ENCODE measurements around the gene MAN1C1. TPM values are rescaled to one million over a fixed set of nuclear protein-coding genes. Genes with fewer than 3 reads are reported as not detected.

Gene MAN1C1
- total and polyA plus RNA-seq, 9 of the 15 experiments (the other 6 are each of a cell fraction or from before 2014, with no cell fraction given), result 0.04 to 0.44 (median 0.10) TPM; not detected in 3

GRCh38 chr1:25819491-25820246 lies 203.1 kb downstream of the MAN1C1 start, which contains the start of gene MTFR1L (continued):
- TF ChIP-seq, protein P1, sequence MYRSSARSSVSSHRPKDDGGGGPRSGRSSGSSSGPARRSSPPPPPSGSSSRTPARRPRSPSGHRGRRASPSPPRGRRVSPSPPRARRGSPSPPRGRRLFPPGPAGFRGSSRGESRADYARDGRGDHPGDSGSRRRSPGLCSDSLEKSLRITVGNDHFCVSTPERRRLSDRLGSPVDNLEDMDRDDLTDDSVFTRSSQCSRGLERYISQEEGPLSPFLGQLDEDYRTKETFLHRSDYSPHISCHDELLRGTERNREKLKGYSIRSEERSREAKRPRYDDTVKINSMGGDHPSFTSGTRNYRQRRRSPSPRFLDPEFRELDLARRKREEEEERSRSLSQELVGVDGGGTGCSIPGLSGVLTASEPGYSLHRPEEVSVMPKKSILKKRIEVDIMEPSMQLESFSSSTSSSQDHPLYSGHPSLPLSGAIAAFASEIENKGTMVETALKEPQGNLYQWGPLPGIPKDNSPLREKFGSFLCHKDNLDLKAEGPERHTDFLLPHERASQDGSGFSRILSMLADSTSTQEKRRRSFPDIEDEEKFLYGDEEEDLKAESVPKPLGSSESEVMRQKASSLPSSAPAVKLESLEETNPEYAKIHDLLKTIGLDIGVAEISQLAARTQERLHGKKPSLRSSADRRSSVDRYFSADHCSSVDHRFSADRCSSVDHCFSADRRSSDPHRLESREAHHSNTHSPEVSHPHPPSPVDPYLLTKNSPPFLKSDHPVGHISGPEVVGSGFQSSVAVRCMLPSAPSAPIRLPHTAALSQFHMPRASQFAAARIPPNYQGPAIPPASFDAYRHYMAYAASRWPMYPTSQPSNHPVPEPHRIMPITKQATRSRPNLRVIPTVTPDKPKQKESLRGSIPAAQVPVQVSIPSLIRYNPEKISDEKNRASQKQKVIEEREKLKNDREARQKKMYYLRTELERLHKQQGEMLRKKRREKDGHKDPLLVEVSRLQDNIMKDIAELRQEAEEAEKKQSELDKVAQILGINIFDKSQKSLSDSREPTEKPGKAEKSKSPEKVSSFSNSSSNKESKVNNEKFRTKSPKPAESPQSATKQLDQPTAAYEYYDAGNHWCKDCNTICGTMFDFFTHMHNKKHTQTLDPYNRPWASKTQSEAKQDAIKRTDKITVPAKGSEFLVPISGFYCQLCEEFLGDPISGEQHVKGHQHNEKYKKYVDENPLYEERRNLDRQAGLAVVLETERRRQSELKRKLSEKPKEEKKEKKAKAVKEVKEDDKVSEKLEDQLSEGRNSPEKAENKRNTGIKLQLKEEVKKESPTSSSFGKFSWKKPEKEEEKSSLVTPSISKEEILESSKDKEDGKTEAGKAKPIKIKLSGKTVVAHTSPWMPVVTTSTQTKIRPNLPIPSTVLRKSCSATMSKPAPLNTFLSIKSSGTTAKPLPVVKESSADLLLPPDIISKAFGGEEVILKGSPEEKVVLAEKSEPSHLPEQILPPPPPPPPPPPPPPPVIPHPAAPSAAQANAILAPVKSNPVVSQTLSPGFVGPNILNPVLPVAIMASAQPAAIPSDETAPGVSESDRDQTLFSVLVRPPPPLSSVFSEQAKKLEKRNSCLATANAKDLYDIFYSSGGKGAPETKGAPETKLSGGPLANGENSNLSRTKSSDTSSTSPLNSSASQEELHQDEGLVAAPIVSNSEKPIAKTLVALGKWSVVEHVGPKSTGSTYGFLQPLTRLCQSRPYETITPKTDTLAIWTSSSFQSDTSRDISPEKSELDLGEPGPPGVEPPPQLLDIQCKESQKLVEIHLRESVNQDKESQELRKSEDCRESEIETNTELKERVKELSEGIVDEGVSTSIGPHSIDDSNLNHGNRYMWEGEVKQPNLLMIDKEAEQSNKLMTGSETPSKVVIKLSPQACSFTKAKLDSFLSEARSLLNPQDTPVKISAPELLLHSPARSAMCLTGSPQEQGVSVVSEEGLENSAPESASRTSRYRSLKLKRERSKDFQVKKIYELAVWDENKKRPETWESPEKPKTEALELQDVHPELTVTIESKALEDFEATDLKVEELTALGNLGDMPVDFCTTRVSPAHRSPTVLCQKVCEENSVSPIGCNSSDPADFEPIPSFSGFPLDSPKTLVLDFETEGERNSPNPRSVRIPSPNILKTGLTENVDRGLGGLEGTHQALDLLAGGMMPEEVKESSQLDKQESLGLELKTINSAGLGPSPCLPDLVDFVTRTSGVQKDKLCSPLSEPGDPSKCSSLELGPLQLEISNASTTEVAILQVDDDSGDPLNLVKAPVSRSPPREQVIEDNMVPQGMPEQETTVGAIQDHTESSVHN (IDR thresholded peaks at IDR 0.05; ENCODE audit: borderline replicate concordance in 1 of 2, low read depth in 1 of 2), result no peak
- TF ChIP-seq RFX1 (IDR thresholded peaks at IDR 0.05), result no peak
- TF ChIP-seq ZNF57 (CRISPR knock-in tag; IDR thresholded peaks at IDR 0.05), result no peak
- TF ChIP-seq U2AF2 (optimal IDR thresholded peaks at IDR 0.05; ENCODE audit: low read depth, low read length), result no peak
- TF ChIP-seq ATF6 (CRISPR knock-in tag; IDR thresholded peaks at IDR 0.05), result peak; percentile 83
- TF ChIP-seq SAFB (IDR thresholded peaks at IDR 0.05; ENCODE audit: borderline replicate concordance, low read depth, low read length), result peak; percentile 64
- TF ChIP-seq, protein P2, sequence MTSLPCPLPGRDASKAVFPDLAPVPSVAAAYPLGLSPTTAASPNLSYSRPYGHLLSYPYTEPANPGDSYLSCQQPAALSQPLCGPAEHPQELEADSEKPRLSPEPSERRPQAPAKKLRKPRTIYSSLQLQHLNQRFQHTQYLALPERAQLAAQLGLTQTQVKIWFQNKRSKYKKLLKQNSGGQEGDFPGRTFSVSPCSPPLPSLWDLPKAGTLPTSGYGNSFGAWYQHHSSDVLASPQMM (CRISPR knock-in tag; IDR thresholded peaks at IDR 0.05), result no peak
- TF ChIP-seq RNF219 (CRISPR knock-in tag; IDR thresholded peaks at IDR 0.05), result no peak; the same call in 1 of the 2 replicates
- TF ChIP-seq FOSL1 (tag; conservative IDR thresholded peaks at IDR 0.05), result no peak
- TF ChIP-seq ZFP30 (CRISPR knock-in tag; IDR thresholded peaks at IDR 0.05; ENCODE audit: borderline replicate concordance), result no peak
- no peak for TF ChIP-seq CSDE1 (IDR thresholded peaks at IDR 0.05)
- no peak; the same call in 1 of the 2 replicates for TF ChIP-seq CBFB (CRISPR knock-in tag; IDR thresholded peaks at IDR 0.05)
- TF ChIP-seq ZNF282 (CRISPR knock-in tag; IDR thresholded peaks at IDR 0.05), result 0 out of 2 replicates have a peak, but pooled peaks have one; percentile 5
